ENCODE data around the gene MLXIP.
"Not testable (repeated sequence)": the region's sequence is repeated elsewhere in the genome, so short reads cannot be mapped to it uniquely, and the experiment has no call there.

MLXIP gene

GRCh38 chr12:122054842-122055520, 23.6 kb upstream of the MLXIP start:
- no peak for FAIRE-seq

- FAIRE-seq, result not testable (repeated sequence)
Measured at GRCh38 chr12:122056406-122056805, 22.1 kb upstream of the MLXIP start.

- no peak for FAIRE-seq
Measured at GRCh38 chr12:122057007-122057735, 21.4 kb upstream of the MLXIP start.

GRCh38 chr12:122057769-122058168, 20.8 kb upstream of the MLXIP start:
- FAIRE-seq, result no peak

- no peak for FAIRE-seq
Measured at GRCh38 chr12:122058549-122059149, 19.9 kb upstream of the MLXIP start.

GRCh38 chr12:122059203-122059960, 19.2 kb upstream of the MLXIP start:
- FAIRE-seq, result no peak

- no peak for FAIRE-seq
Measured at GRCh38 chr12:122060081-122060501, 18.5 kb upstream of the MLXIP start.

- FAIRE-seq, result no peak
Measured at GRCh38 chr12:122061253-122061652, 17.3 kb upstream of the MLXIP start.

GRCh38 chr12:122062832-122063693, 15.5 kb upstream of the MLXIP start:
- no peak for FAIRE-seq

GRCh38 chr12:122063694-122064024, 14.9 kb upstream of the MLXIP start:
- FAIRE-seq, result no peak

GRCh38 chr12:122064025-122064777, 14.4 kb upstream of the MLXIP start:
- peak; percentile 18 for FAIRE-seq

- no peak for FAIRE-seq
Measured at GRCh38 chr12:122064780-122065588, 13.6 kb upstream of the MLXIP start.

GRCh38 chr12:122067548-122067947, 11.0 kb upstream of the MLXIP start:
- FAIRE-seq, result no peak

GRCh38 chr12:122067966-122068365, 10.6 kb upstream of the MLXIP start:
- FAIRE-seq, result no peak

GRCh38 chr12:122072031-122072970, 6.3 kb upstream of the MLXIP start:
- FAIRE-seq, result peak; percentile 45

- FAIRE-seq, result no peak
Measured at GRCh38 chr12:122073815-122074214, 4.7 kb upstream of the MLXIP start.

GRCh38 chr12:122076743-122077495, 1.6 kb upstream of the MLXIP start:
- FAIRE-seq, result no peak

GRCh38 chr12:122079033-122079531, 526 bp downstream of the MLXIP start:
- FAIRE-seq, result no peak

Measured in endometrium (tissue), 2 donors.